Glutamatergic neuron (in vitro differentiated cells): ENCODE measurements around the gene SLCO2A1. TPM values are rescaled to one million over a fixed set of nuclear protein-coding genes. Genes with fewer than 3 reads are reported as not detected.
A peak's percentile ranks its signal among the peaks of the same experiment; 100 is the strongest.

ENCODE experiments used
- DNase-seq: peaks from one replicate; pipeline ENCODE4 v3.0.0; 2022
- H3K27ac Mint-ChIP-seq: one replicate; pipeline ENCODE4 v1.8.0; 2020; ENCODE audit warnings: mild to moderate bottlenecking, mixed read lengths, inconsistent platforms; ENCODE audit not compliant: unreplicated experiment
- H3K27me3 Mint-ChIP-seq: one replicate; pipeline ENCODE4 v1.8.0; 2020; ENCODE audit warnings: mild to moderate bottlenecking, moderate library complexity, mixed read lengths, inconsistent platforms; ENCODE audit not compliant: unreplicated experiment
- H3K36me3 Mint-ChIP-seq: one replicate; pipeline ENCODE4 v1.8.0; 2020; ENCODE audit warnings: mild to moderate bottlenecking, mixed read lengths, inconsistent platforms; ENCODE audit not compliant: unreplicated experiment
- H3K4me1 Mint-ChIP-seq: one replicate; pipeline ENCODE4 v1.8.0; 2020; ENCODE audit warnings: mild to moderate bottlenecking, low read depth, mixed read lengths, inconsistent platforms; ENCODE audit not compliant: unreplicated experiment
- H3K4me3 Mint-ChIP-seq: one replicate; pipeline ENCODE4 v1.8.0; 2020; ENCODE audit warnings: mild to moderate bottlenecking, mixed read lengths, inconsistent platforms; ENCODE audit not compliant: unreplicated experiment
- H3K9me3 Mint-ChIP-seq: one replicate; pipeline ENCODE4 v1.8.0; 2020; ENCODE audit warnings: mild to moderate bottlenecking, moderate library complexity, mixed read lengths, inconsistent platforms; ENCODE audit not compliant: unreplicated experiment
- long read RNA-seq: library from polyadenylated mRNA; unstranded; transcript quantifications from one replicate; pipeline ENCODE4 v2.0.0, GENCODE V29; 2020; ENCODE audit not compliant: unreplicated experiment
- total RNA-seq: library from RNA; stranded (reverse); fragmentation: NEBNext Ultra II Directional; extraction: Animal tissue kit (Norgen Biotek cat#: 25700); gene quantifications from one replicate; pipeline ENCODE4 v1.2.1, GENCODE V29; 2021; ENCODE audit not compliant: unreplicated experiment
- TF ChIP-seq, protein P1 (sequence below): fragments of 200-600 bp; sonication (generic); IDR thresholded peaks from one replicate; pipeline ENCODE4 v1.5.0; 2021; ENCODE audit not compliant: partially characterized antibody, unreplicated experiment

The SLCO2A1 gene
- not detected for total RNA-seq
- long read RNA-seq: 0 reads

DNA sequence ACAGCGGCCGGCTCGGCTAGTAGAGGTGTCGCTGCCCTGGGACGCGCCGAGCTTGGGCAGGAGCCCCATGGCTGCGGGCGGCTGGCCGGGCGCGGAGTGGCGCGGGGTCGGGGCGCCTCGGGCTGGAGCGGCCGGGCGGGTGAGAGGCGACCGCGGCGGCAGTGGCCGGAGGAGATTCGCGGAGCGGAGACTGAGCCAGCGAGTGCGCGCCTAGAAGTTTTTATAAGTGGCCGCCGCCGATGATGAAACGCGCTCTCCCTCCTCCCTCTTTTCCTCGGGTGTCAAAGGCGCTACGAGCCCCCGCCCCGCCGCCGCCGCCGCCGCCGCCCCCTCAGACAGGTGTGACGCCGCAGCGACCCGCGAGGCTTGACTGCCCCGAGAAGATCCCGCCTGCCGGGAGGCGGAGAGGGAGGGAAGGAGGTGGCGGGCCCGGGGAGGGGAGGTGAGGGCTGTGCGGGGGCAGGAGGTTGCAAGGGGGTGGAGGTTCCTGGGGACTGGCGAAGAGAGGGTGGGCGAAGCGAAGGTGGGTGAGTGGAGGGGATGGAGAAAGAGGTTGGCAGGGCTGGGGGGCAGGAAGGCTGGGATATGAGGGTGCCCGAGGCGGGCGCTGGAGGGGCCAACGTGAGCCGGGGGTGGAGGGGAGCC is at the start of gene SLCO2A1:
Gene SLCO2A1, minus strand, starts transcription at position 192 of the 645 bp plus-strand sequence. Its CDS starts 123 bp downstream, at position 69.
- TF ChIP-seq, protein P1, sequence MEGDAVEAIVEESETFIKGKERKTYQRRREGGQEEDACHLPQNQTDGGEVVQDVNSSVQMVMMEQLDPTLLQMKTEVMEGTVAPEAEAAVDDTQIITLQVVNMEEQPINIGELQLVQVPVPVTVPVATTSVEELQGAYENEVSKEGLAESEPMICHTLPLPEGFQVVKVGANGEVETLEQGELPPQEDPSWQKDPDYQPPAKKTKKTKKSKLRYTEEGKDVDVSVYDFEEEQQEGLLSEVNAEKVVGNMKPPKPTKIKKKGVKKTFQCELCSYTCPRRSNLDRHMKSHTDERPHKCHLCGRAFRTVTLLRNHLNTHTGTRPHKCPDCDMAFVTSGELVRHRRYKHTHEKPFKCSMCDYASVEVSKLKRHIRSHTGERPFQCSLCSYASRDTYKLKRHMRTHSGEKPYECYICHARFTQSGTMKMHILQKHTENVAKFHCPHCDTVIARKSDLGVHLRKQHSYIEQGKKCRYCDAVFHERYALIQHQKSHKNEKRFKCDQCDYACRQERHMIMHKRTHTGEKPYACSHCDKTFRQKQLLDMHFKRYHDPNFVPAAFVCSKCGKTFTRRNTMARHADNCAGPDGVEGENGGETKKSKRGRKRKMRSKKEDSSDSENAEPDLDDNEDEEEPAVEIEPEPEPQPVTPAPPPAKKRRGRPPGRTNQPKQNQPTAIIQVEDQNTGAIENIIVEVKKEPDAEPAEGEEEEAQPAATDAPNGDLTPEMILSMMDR: no peak
- Mint-ChIP-seq H3K9me3 (peaks cover 3% of the 10 kb centered on the region), H3K4me3 (peak within 1 kb of the TSS; percentile 97), H3K27ac (no peak within 1 kb of the TSS), H3K4me1 (peaks cover 2% of the 10 kb centered on the region), H3K36me3 (peaks cover 8% of the 10 kb centered on the region), H3K27me3 (peaks cover 13% of the 10 kb centered on the region)
- DNase-seq: peak; percentile 63

DNA sequence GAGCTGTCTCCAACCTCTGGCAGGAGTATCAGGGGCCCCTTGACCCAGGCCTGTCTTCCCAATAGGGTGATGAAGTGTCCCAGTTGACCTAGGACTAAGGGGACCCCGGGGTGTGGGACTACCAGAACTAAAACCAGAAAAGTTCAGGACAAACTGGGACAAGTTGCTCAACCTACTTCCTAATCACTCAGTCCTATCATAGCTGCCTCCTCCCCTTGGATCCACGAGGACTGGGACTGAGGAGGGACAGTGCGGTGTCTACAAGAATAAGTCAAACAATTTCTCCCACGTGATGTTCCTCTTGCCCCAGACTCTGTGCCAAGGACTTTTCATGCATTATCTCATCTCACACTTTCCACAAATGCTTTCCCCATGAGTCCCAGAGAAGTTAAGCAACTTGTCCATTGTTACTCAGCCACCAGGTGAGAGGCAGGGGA is 49.4 kb upstream of the SLCO2A1 start:
- Mint-ChIP-seq H3K27ac (no peak overlapping the region), H3K27me3 (peaks cover 7% of the 10 kb centered on the region), H3K4me3 (no peak overlapping the region), H3K4me1 (no peaks in the 10 kb centered on the region), H3K9me3 (peaks cover 6% of the 10 kb centered on the region), H3K36me3 (peaks cover 3% of the 10 kb centered on the region)
- TF ChIP-seq, protein P1: no peak
- DNase-seq: no peak

- Mint-ChIP-seq H3K4me1 (no peaks in the 10 kb centered on the region), H3K27ac (no peak overlapping the region), H3K27me3 (peaks cover 7% of the 10 kb centered on the region), H3K9me3 (peaks cover 6% of the 10 kb centered on the region), H3K4me3 (no peak overlapping the region), H3K36me3 (peaks cover 3% of the 10 kb centered on the region)
- no peak for DNase-seq
- TF ChIP-seq, protein P1: no peak
These were observed 48.6 kb upstream of the SLCO2A1 start for GRCh38 chr3:134078169-134078831.

DNA sequence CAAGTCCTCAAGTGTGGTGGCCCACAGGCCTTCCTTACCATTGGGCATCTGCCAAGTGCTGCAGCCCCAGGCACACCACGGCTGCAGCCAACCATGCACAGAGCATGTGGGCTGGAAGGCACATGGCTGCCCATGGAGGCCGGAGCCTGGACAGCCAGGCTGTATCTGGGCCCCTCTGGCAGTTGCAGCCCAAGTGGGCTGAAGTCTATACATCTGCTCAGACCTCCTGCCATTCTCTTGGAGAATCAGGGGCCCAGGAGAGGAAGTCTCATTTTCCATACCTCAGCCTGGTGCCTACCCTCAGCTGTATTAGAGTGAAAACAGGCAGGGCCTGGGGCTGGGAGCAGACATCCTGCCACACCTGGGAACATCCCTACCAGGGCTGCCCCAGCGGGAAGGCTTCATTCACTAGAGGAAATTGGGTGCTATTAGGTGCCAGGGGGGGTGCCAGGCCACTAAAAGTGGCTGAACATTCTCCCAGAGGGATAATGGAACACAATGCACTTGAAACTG is 48.0 kb upstream of the SLCO2A1 start:
- Mint-ChIP-seq H3K27ac (no peak overlapping the region), H3K4me3 (no peak overlapping the region), H3K36me3 (peaks cover 3% of the 10 kb centered on the region), H3K27me3 (peaks cover 7% of the 10 kb centered on the region), H3K4me1 (no peaks in the 10 kb centered on the region), H3K9me3 (peaks cover 6% of the 10 kb centered on the region)
- TF ChIP-seq, protein P1: no peak
- DNase-seq: no peak

GRCh38 chr3:134076851-134077250 is 47.1 kb upstream of the SLCO2A1 start:
- Mint-ChIP-seq H3K9me3 (peaks cover 6% of the 10 kb centered on the region), H3K27ac (no peak overlapping the region), H3K27me3 (peaks cover 7% of the 10 kb centered on the region), H3K4me1 (no peaks in the 10 kb centered on the region), H3K4me3 (no peak overlapping the region), H3K36me3 (peaks cover 3% of the 10 kb centered on the region)
- no peak for DNase-seq
- TF ChIP-seq, protein P1: no peak
